ENCODE data around the gene RS1.

- TF ChIP-seq POLR2A (IDR thresholded peaks at IDR 0.05) (no peak), EP300 (IDR thresholded peaks at IDR 0.05; ENCODE audit: low read depth) (no peak), CTCF (IDR thresholded peaks at IDR 0.05) (no peak), POLR2AphosphoS5 (IDR thresholded peaks at IDR 0.05) (no peak)
Measured at GRCh38 chrX:18620349-18620748, 51.6 kb downstream of the RS1 start.

Data from transverse colon (tissue), 4 donors.